Prostate gland (tissue), 2 donors: ENCODE results near the gene LRRC10B. TPM values are rescaled to one million over a fixed set of nuclear protein-coding genes. Genes with fewer than 3 reads are reported as not detected.

Experiments used
- DNase-seq: peaks from one replicate; pipeline ENCODE4 v3.0.0-alpha.2; 2019; ENCODE audit warnings: low spot score
- H3K27ac ChIP-seq, 2 donors: fragments of 200-600 bp; sonication (generic); 2 replicates each; pipeline ENCODE4 v1.5.1; 2017 to 2019
- H3K27me3 ChIP-seq: fragments of 200-600 bp; sonication (generic); replicated peaks from 2 replicates; pipeline ENCODE4 v1.5.1; 2019; ENCODE audit not compliant: insufficient read depth
- H3K36me3 ChIP-seq, 2 donors: fragments of 200-600 bp; sonication (generic); 1 replicate in 1 of 2; 2 replicates in 1 of 2; pipeline versions ENCODE4 v1.5.1 to v1.8.1; 2017 to 2019
- H3K4me1 ChIP-seq: fragments of 200-600 bp; sonication (generic); replicated peaks from 2 replicates; pipeline ENCODE4 v1.5.1; 2019
- H3K4me3 ChIP-seq, 2 donors: fragments of 200-600 bp; sonication (generic); 2 replicates each; pipeline ENCODE4 v1.5.1; 2017 to 2019
- H3K9me3 ChIP-seq: fragments of 200-600 bp; sonication (generic); 2 replicates; pipeline ENCODE4 v1.5.1; 2017
- CTCF ChIP-seq, 4 experiments: fragments of 200-600 bp in 2 of 4; fragments of 450-650 bp in 2 of 4; sonication (generic) in 2 of 4; IDR thresholded peaks; 1 replicate in 3 of 4; 2 replicates in 1 of 4; pipeline ENCODE4 v1.5.1; 2016 to 2019; ENCODE audit warnings: antibody characterized with exemption in 4 of 4, mild to moderate bottlenecking in 2 of 4, moderate library complexity in 2 of 4
- POLR2A ChIP-seq: fragments of 450-650 bp; IDR thresholded peaks from one replicate; pipeline ENCODE4 v1.6.1; 2016; ENCODE audit warnings: antibody characterized with exemption, mild to moderate bottlenecking
- POLR2AphosphoS5 ChIP-seq: sonication (generic); formaldehyde crosslinking; IDR thresholded peaks from one replicate; pipeline ENCODE4 v1.6.1; 2017; ENCODE audit warnings: antibody characterized with exemption
- WGBS: methylation state at CpG from one replicate; pipeline ENCODE4 v1.1.5; 2018; 5-methylcytosine and 5-hydroxymethylcytosine counted together
- intact Hi-C: fragments of 100-400 bp; cut with DNase I; formaldehyde crosslinking; loops from one replicate; pipeline ENCODE4 v1.14.2; 2022
- total RNA-seq, 2 donors: library from RNA; depleted of rRNA; stranded (reverse); fragments of >200 nt; gene quantifications; one replicate each; pipeline ENCODE4 v1.1.0, GENCODE V29; 2016

LRRC10B gene
- total RNA-seq, 2 donors from 2014 or later = 0.09 to 1.2 TPM

- Histone ChIP-seq H3K27ac (peak overlapping the region in 1 of 2 donors; percentile 3), H3K36me3 (no peaks in the 10 kb centered on the region), H3K9me3 (no peaks in the 10 kb centered on the region), H3K4me3 (no peak overlapping the region), H3K4me1 (peaks cover 6% of the 10 kb centered on the region), H3K27me3 (no peaks in the 10 kb centered on the region)
- 81% methylated on average over 16 of the region's 16 CpGs for WGBS
- no peak for DNase-seq
- intact Hi-C loops = no loop called here
- TF ChIP-seq POLR2A (no peak), POLR2AphosphoS5 (no peak), CTCF (IDR thresholded peaks at IDR 0.05) (no peak)
These were observed 1.8 kb downstream of the LRRC10B start for GRCh38 chr11:61510166-61510919.

GRCh38 chr11:61510974-61511373, 2.4 kb downstream of the LRRC10B start:
- WGBS = 75% methylated on average over 14 of the region's 14 CpGs
- Histone ChIP-seq H3K4me3 (no peak overlapping the region), H3K27me3 (no peaks in the 10 kb centered on the region), H3K9me3 (no peaks in the 10 kb centered on the region), H3K4me1 (peaks cover 6% of the 10 kb centered on the region), H3K36me3 (no peaks in the 10 kb centered on the region), H3K27ac (peak overlapping the region in 1 of 2 donors; percentile 3)
- no peak for DNase-seq
- TF ChIP-seq POLR2AphosphoS5 = no peak
- no peak for TF ChIP-seq POLR2A
- no peak for TF ChIP-seq CTCF (IDR thresholded peaks at IDR 0.05)
- intact Hi-C loops = no loop called here

GRCh38 chr11:61511383-61511782, 2.8 kb downstream of the LRRC10B start:
- 58% methylated on average over 3 of the region's 3 CpGs for WGBS
- Histone ChIP-seq H3K4me3 (no peak overlapping the region), H3K4me1 (peaks cover 6% of the 10 kb centered on the region), H3K27me3 (no peaks in the 10 kb centered on the region), H3K27ac (no peak overlapping the region), H3K36me3 (no peaks in the 10 kb centered on the region), H3K9me3 (no peaks in the 10 kb centered on the region)
- DNase-seq = no peak
- intact Hi-C loops = no loop called here
- TF ChIP-seq POLR2A (no peak), CTCF (IDR thresholded peaks at IDR 0.05) (no peak), POLR2AphosphoS5 (no peak)

- Histone ChIP-seq H3K27me3 (no peaks in the 10 kb centered on the region), H3K9me3 (no peaks in the 10 kb centered on the region), H3K4me1 (peaks cover 6% of the 10 kb centered on the region), H3K27ac (no peak overlapping the region), H3K36me3 (no peaks in the 10 kb centered on the region), H3K4me3 (no peak overlapping the region)
- TF ChIP-seq POLR2A (no peak), CTCF (IDR thresholded peaks at IDR 0.05) (no peak), POLR2AphosphoS5 (no peak)
- DNase-seq = no peak
- intact Hi-C loops = no loop called here
- 51% methylated on average over 4 of the region's 4 CpGs for WGBS
These were observed 3.9 kb downstream of the LRRC10B start for GRCh38 chr11:61512435-61512834.

- 69% methylated on average over 11 of the region's 11 CpGs for WGBS
- Histone ChIP-seq H3K9me3 (no peaks in the 10 kb centered on the region), H3K27me3 (no peaks in the 10 kb centered on the region), H3K36me3 (no peaks in the 10 kb centered on the region), H3K27ac (peak overlapping the region; percentile 39 to 45), H3K4me3 (no peak overlapping the region), H3K4me1 (peaks cover 6% of the 10 kb centered on the region)
- DNase-seq = no peak
- TF ChIP-seq POLR2AphosphoS5 (no peak), POLR2A (no peak), CTCF (IDR thresholded peaks at IDR 0.05) (no peak)
- intact Hi-C loops = no loop called here
These were observed 4.7 kb downstream of the LRRC10B start for GRCh38 chr11:61513143-61513765.
